Right renal pelvis (tissue), 4 donors: ENCODE data around the gene CYTH3. TPM values are rescaled to one million over a fixed set of nuclear protein-coding genes. Genes with fewer than 3 reads are reported as not detected.

Source experiments
- DNase-seq, 4 donors: peaks; one replicate each; pipeline ENCODE4 v3.0.0-alpha.2; 2013; ENCODE audit warnings: low read depth in 4 of 4, low spot score in 3 of 4, missing footprints in 1 of 4
- polyA plus RNA-seq, 4 donors: library from polyadenylated mRNA; unstranded; fragments of 120-200 nt; gene quantifications; one replicate each; pipeline ENCODE4 v1.2.1, GENCODE V29; 2013; ENCODE audit not compliant: insufficient read length in 4 of 4

CYTH3 gene
- polyA plus RNA-seq, 4 donors = 36.5 to 42.5 (median 38.1) TPM

- DNase-seq = no peak
Observed at GRCh38 chr7:6170571-6171531, 101.6 kb downstream of the CYTH3 start.

- no peak for DNase-seq
Observed at GRCh38 chr7:6169805-6170520, 102.5 kb downstream of the CYTH3 start.

GRCh38 chr7:6168477-6168868 is 104.0 kb downstream of the CYTH3 start:
- no peak for DNase-seq

GRCh38 chr7:6167587-6168476 is 104.6 kb downstream of the CYTH3 start:
- DNase-seq = no peak

GRCh38 chr7:6167004-6167551 is 105.3 kb downstream of the CYTH3 start:
- no peak for DNase-seq

- DNase-seq = no peak
Observed at GRCh38 chr7:6166443-6166891, 106.0 kb downstream of the CYTH3 start.

GRCh38 chr7:6165521-6166320 is 106.7 kb downstream of the CYTH3 start:
- no peak for DNase-seq

- DNase-seq = no peak
Observed at GRCh38 chr7:6165075-6165474, 107.3 kb downstream of the CYTH3 start.

- no peak for DNase-seq
Observed at GRCh38 chr7:6164491-6164890, 107.9 kb downstream of the CYTH3 start.

GRCh38 chr7:6164010-6164409 is 108.4 kb downstream of the CYTH3 start:
- DNase-seq = no peak

GRCh38 chr7:6163402-6163801 is 109.0 kb downstream of the CYTH3 start:
- no peak for DNase-seq

GRCh38 chr7:6162650-6163366 is 109.6 kb downstream of the CYTH3 start:
- DNase-seq = no peak

- DNase-seq = no peak
Observed at GRCh38 chr7:6162331-6162620, 110.1 kb downstream of the CYTH3 start.

- no peak for DNase-seq
Observed at GRCh38 chr7:6161463-6162330, 110.7 kb downstream of the CYTH3 start.

GRCh38 chr7:6160191-6160623 is 112.2 kb downstream of the CYTH3 start:
- DNase-seq = no peak

- no peak for DNase-seq
Observed at GRCh38 chr7:6159524-6160031, 112.8 kb downstream of the CYTH3 start.

- no peak for DNase-seq
Observed at GRCh38 chr7:6159097-6159483, 113.3 kb downstream of the CYTH3 start.
